Stimulated activated CD4-positive, alpha-beta T cell treated with anti-CD3 and anti-CD28 coated beads, Interleukin-4, amount 100 ng/mL, for 4 hours (primary cell): Measurements from ENCODE around the gene TMEM120A.
A peak's percentile ranks its signal among the peaks of the same experiment; 100 is the strongest.
"Not testable (repeated sequence)": the region's sequence is repeated elsewhere in the genome, so short reads cannot be mapped to it uniquely, and the experiment has no call there.

Experiments used
- DNase-seq, 2 experiments: peaks; one replicate each; pipeline ENCODE4 v3.0.0-alpha.2; 2020

The TMEM120A gene

DNA sequence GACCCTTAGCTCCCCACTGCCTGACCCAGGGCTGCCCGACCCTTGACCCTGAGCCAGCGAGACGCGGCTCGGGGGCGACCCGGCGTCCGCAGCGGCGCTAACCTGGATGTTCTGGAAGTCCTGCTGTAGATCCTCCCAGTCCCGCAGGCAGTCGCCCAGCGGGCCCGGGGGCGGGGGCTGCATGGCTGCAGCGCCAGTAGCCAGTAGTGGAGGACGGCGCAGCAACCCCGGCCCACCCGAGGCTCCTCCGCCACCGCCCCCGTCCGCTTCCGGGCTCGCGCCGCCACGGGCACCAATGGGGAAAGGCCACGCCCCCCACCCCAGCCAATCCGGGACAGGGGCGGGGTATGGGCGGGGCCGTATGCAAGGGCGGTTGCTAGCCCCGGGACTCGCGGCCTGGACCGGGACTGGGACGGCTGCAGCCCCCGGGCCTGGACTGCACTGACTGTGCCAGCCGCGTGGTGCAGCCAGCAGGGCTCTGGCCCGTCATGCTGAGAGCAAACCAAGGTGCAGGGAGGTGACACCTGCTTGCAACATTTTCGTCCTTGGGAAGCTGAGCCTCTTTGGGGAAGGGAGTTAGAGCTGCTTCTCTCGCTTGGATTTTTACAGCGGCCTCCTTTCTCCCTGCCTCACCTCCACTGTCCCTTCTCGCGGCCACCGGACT, at the start of gene TMEM120A:
Gene TMEM120A, minus strand, starts transcription at position 208 of the 664 bp plus-strand sequence. Its CDS starts 25 bp downstream, at position 183.
- DNase-seq = peak; percentile 89 to 97

DNA sequence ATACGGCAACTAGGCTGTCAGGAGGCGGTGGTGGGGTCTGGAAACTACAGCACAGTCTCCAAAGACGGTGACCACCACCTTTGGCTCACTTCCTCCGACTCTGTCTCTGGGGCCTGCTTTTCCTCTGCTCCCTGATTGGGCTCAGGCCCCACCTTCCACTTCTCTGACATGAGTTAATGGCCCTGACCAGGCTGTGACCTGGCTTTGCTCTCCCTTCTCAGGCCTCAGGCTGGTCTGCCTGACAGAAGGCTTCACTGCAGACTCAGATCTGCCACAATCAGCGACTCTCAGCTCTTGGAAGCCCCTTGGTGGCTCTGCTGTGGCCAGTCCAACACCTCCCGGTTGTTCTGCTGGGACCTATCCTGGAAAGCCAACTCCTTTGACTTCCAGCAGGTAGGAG, 45.7 kb upstream of the TMEM120A start:
- no peak for DNase-seq

- DNase-seq = no peak
These were observed 42.9 kb upstream of the TMEM120A start for GRCh38 chr7:76037310-76037709.

- no peak for DNase-seq
These were observed 37.6 kb upstream of the TMEM120A start for GRCh38 chr7:76031964-76032363.

- not testable (repeated sequence) for DNase-seq
These were observed 35.3 kb upstream of the TMEM120A start for GRCh38 chr7:76029682-76030081.

GRCh38 chr7:76023002-76023401, 28.6 kb upstream of the TMEM120A start:
- no peak for DNase-seq

GRCh38 chr7:76022026-76022780, 27.8 kb upstream of the TMEM120A start:
- no peak for DNase-seq

GRCh38 chr7:76020031-76020714, 25.8 kb upstream of the TMEM120A start:
- peak; percentile 46 to 64 for DNase-seq

DNA sequence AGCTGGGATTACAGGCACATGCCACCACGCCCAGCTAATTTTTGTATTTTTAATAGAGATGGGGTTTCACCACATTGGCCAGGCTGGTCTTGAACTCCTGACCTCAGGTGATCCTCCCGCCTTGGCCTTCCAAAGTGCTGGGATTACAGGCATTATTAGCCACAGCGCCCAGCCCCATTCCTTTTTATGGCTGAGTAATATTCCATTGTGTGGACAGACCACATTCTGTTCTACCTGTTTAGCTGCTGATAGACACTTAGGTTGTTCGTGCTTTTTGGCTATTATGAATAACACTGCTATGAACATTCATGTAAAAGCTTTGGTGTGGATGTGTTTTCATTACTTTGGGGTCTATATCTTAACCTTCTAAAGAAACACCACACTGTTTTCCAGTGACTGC, 24.1 kb upstream of the TMEM120A start:
- DNase-seq = not testable (repeated sequence)

DNA sequence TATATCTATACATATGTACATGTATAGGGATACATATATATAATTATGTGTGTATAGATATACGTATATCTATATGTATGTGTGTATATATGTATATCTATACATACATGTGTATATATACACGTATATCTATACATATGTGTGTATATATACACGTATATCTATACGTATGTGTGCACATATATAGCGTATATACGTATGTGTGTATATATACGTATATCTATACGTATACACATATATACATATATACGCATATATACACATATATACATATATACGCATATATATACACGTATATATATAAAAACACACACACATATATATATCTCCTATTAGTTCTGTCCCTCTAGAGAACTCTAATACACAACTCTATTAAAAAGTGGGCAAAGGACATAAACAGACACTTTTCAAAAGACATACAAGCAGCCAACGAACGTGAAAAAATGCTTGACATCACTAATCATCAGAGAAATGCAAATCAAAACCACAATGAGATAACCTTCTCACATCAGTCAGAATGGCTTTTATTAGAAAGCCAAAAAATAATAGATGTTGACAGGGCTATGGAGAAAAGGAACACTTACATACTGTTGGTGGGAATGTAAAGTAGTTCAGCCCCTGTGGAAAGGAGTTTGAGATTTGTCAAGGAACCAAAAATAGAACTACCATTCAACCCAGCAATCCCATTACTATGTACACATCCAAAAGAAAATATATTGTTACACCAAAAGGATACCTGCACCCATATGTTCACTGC, 22.0 kb upstream of the TMEM120A start:
- no peak for DNase-seq

DNA sequence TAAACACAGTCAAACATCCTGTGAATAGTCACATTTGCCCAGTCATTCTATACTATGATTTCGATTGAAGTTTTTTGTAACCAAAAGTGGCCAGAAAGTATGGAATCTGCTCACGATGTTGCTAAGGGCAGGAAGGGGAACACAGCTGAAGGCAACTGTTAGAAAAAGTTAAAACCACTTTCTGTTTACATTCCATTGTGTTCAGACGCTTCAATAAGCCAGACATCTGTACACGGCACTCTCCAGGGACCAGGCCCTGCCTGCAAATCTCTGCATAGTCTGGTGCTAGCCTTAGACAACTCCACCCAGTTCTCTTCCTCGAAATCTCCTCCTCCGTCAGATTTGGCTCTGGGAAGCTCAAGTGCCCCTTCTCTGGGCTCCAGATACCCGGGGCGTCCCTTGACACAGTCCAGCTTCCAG, 17.1 kb upstream of the TMEM120A start:
- no peak for DNase-seq

DNA sequence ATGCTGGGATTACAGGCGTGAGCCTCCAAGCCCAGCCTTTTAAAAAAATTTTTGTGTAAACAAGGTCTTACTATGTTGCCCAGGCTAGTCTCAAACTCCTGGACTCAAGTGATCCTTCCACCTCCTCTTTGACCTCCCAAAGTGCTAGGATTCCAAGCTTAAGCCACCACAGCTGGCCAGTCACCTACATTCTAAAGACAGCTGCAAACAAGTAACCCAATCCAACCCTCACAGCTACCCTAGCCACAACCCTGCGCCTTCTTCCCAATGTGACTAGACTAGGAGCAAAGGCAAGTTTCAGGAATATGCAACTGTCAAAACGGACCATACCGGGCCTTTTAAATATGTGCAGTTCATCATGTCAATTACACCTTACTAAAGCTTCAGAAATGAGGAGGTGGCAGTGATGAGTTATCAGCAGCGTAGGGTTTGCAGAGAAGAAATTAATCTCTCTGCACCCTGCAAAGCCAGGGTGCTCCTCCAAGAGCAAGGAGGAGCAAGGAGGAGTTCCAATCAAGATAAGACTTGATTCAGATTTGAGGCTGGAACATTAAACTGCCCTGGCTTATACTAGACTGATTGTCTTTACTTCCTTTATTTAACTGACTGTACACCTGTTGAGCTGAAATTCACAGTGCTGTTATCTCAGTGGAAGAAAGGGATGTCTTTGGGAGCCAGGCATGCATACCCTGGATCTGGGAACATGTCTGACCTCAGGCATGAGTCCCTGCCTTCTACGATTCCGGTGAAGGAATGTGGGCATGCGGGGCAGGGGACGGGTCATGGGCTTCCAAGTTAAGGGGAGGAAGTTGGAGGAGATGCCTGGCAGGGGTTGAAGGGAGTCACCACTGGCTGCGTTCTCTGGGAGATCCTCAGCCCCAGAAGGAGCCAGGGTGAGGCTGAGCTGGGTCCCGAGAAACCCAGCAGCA, 15.5 kb upstream of the TMEM120A start:
- DNase-seq = no peak

- DNase-seq = no peak
These were observed 13.8 kb upstream of the TMEM120A start for GRCh38 chr7:76008156-76008687.

- not testable (repeated sequence) for DNase-seq
These were observed 10.6 kb upstream of the TMEM120A start for GRCh38 chr7:76005004-76005403.

GRCh38 chr7:76003351-76003750, 9.0 kb upstream of the TMEM120A start:
- no peak for DNase-seq

DNA sequence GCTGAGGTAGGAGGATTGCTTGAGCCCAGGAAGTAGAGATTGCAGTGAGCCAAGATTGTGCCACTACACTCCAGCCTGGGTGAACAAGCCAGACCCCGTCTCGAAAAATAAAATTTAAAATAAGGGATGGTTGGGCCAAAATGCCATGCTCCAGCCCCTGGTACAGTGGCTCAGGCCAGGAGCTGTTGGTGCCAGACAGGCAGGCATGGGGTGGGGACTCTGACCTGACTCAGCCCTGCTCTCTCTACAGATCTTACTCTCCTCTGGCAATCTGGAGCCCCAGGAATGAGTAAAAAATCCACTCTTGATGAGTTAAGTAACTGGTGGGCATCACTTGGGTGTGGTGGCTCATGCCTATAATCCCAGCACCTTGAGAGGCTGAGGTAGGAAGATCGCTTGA, 8.4 kb upstream of the TMEM120A start:
- no peak for DNase-seq

DNA sequence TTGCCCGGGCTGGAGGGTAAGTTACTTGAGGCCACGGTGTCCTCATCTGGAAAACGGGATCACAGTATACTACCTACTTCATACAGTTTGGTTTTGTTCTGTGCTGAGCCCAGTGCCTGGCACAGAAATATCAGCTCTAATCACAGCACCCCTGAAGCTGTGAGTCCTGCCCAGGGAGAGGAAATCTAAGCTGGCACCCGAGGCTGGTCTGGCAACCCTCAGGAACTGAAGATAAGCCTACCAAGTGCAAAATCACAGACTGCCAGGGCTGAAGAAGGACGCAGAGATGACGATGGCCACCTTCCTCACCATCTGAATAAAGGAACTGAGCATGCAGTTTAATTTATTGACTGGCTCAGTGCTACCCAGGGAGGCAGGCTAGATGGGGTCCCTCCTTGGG, 7.7 kb upstream of the TMEM120A start:
- no peak for DNase-seq

DNA sequence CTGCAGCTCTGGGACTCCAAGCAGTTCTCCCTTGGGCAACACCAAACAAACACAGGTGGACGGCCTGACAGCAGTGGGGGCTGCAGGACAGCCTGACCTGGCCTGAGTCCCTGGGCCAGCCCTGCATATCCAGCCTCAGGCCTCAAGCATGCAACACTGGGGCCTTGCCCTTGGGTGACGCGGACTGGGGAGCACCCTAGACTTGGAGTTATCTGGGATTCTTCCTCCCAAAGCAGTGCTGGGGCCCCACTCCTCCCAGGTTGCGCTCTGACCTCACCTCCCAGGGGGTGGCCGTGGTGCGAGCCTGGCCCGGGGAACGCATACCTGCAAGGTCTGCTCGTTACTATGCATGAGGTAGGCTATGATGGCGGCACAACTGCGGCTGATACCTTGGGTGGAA, 6.2 kb upstream of the TMEM120A start:
- no peak for DNase-seq

DNA sequence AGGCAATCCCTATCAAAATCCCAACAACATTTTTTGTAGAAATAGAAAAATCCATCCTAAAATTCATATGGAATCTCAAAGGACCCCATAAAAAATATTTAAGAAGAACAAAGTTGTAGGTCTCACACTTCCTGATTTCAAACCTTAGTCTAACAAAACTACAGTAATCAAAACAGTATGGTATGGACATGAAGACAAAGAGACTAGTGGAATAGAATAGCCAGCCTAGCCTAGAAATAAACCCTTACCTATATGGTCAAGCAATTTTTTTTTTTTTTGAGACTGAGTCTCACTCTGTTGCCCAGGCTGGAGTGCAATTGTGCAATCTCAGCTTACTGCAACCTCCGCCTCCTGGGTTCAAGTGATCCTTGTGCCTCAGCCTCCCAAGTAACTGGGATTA, 3.6 kb upstream of the TMEM120A start:
- DNase-seq = no peak

- DNase-seq = no peak
These were observed 2.1 kb upstream of the TMEM120A start for GRCh38 chr7:75996476-75996875.

DNA sequence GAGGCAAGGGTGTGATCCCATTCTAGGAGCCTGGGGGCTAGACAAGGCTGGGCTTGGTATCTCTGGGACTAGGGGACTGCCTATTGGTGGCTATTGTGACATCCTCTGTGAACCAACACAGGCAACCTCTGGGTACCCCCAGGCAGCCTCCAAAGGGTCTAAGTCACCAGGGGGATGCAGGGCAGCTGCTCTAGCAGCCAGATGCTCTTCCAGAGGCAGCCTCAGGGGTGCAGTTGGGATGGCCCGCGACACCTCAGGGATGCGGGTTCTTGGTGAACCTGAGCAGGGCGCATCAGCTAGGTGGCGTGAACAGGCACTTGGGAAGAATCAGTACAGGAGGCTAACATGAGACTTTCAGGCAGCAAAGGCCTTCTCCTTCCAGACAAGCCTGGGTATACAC, 1.6 kb upstream of the TMEM120A start:
- no peak for DNase-seq

GRCh38 chr7:75995052-75995471, 667 bp upstream of the TMEM120A start:
- no peak for DNase-seq
